HG02759 (cell line): Measurements from ENCODE around the gene PHPT1.
"Not testable (repeated sequence)": the region's sequence is repeated elsewhere in the genome, so short reads cannot be mapped to it uniquely, and the experiment has no call there.

Experiments used
- ATAC-seq: cut with Tn5 transposase; IDR thresholded peaks from one replicate; pipeline ENCODE4 v1.9.1; 2021; ENCODE audit warnings: mild to moderate bottlenecking, moderate library complexity; ENCODE audit not compliant: unreplicated experiment

The PHPT1 gene

DNA sequence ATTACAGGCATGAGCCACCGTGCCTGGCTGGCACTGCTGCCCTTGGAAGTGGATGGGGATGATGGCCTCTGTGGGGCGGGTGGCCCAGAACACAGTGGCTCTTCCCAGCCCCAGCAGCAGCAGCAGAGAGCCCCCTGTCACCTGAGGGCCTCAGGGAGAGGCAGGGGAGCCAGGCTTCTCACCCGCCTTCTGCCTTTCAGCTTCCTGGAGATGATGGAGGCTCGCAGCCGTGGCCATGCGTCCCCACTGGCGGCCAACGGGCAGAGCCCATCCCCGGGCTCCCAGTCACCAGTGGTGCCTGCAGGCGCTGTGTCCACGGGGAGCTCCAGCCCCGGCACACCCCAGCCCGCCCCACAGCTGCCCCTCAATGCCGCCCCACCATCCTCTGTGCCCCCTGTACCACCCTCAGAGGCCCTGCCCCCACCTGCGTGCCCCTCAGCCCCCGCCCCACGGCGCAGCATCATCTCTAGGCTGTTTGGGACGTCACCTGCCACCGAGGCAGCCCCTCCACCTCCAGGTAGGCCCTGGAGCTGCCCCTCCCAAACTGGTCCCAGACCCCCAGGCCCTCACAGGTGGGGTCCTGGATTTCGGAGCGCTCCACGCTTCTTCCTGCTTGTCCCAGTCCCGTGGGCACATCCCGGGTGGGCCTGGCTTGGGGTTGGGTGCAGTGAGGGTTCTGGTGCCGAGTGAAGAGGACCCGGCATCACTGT lies 11.9 kb upstream of the PHPT1 start:
- no peak for ATAC-seq

DNA sequence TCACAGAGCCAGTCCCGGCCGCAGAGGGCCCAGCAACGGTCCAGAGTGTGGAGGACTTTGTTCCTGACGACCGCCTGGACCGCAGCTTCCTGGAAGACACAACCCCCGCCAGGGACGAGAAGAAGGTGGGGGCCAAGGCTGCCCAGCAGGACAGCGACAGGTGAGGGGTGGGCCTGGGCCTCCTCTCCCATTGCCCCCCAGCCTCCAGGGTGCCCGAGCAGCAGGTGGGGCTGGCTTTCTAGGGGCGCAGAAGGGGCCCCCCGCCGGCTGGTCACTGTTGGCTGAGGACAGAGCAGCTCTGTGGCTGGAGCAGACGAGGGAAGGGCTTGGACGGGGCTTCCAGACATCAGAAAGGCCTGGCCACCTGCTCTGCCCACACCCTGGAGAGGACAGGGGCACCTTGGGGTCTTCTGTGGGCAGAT lies 11.3 kb upstream of the PHPT1 start:
- not testable (repeated sequence) for ATAC-seq

DNA sequence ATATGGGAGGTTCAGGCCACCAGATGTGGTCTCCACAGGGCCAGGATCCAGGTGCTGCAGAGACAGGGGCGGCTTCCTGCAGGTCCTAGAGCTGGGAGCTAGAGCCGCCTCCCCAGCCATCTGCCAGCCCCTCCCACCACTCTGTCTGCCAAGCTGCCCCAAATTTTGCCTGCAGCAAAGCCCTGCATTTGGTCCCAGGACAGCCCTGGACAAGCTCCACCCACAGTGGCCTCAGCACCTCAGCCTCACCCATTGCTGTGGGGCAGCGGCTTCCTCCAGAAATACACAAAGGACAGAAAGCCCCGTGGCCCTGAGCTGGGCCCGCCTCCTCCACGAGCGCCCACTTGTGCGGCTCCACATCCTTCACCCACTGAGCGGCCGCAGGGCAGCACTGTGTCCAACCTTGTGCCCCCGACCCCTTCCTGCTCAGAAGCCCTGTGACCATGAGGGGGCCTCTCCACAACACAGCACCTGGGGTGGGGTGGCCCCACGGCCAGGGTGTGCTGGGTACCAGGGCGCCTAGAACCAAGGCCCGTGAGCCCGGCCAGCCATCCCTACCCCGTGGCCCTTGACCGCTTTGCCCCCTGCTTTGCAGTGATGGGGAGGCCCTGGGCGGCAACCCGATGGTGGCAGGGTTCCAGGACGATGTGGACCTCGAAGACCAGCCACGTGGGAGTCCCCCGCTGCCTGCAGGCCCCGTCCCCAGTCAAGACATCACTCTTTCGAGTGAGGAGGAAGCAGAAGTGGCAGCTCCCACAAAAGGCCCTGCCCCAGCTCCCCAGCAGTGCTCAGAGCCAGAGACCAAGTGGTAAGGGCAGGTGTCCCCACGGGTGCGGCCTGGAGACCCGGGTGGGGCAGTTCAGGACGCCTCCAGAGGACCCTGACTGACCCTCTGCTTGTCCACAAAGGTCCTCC lies 10.6 kb upstream of the PHPT1 start:
- no peak for ATAC-seq

- ATAC-seq: no peak
Observed at GRCh38 chr9:136839229-136840139, 9.7 kb upstream of the PHPT1 start.

GRCh38 chr9:136840140-136840876 lies 8.9 kb upstream of the PHPT1 start:
- no peak for ATAC-seq

GRCh38 chr9:136840877-136841645 lies 8.1 kb upstream of the PHPT1 start:
- no peak for ATAC-seq

GRCh38 chr9:136841646-136842379 lies 7.4 kb upstream of the PHPT1 start:
- ATAC-seq: not testable (repeated sequence)

DNA sequence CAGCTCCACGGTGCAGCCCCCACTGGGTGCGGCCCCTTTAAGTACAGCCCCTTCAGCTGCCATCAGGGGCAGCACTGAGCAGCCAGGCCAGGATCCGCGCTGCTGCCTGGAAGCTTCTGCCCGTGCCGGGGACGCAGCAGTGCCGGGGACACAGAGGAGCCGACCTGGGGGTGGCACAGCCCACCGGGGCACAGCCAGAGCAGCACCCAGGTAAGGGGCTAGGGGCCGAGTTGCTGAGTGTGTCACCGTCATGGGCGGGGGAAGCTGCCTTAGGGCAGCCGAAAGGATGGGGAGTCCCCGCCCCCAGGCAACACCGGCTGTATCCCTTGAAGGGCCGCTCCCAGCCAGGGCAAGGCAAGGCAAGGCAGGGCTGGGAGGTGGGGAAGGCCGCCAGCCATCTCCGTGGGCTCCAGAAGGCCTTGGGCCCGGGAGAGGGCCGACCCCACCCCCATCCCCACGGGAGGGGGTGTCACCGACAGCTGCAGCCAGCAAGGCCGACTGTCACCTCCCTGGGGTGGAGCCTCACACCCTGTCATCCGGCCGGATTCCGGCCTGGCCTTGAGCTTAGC lies 6.7 kb upstream of the PHPT1 start, which contains the start of gene AJM1:
TSS of gene AJM1 (plus strand) at position 99 of the 569 bp plus-strand sequence. CDS start 1,937 bp downstream, outside the sequence.
- ATAC-seq: peak; percentile 67

GRCh38 chr9:136843159-136843800 lies 5.9 kb upstream of the PHPT1 start:
- not testable (repeated sequence) for ATAC-seq

DNA sequence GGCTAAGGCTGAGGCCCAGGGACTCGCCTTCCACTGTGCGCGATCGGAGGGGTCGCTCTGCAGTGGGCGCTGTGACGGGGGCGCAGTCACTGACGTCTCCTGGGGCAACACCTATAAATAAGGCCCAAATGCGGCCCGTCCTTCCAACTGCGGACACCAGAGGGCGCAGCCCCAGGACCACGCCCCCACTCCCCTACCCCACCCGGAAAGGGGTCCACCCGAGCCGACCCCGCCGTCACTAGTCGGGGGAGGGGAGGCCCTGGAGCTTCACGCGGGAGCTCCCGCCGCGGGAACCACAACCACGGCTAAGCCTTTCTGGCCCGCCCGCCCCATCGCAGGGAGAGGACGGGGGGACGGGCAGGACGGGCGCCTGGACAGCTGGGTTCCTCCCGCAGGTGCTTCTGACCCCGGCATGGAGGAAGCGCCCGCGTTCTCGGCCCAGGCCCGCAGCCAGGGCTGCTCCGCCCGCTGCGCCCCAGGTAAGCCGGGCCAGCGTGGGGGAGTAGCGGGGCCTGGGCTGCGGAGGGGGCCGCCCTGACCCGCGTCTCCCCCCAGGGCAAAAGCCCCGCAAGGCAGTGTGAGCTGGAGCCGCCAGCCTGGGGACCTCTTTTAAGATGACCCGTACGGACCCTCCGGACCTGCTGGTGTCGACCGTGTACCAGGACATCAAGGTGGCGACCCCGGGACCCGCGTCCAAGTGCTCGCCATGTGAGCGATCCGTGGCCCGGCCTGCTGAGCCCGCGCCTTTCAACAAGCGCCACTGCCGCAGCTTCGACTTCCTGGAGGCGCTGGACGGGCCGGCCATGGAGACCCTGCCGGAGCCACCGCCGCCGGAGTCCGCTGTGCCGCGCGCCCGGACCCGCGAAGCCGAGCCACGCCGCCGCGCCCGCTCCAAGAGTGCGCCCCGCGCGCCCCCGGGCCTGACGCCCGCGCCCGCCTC lies 5.1 kb upstream of the PHPT1 start:
- not testable (repeated sequence) for ATAC-seq

DNA sequence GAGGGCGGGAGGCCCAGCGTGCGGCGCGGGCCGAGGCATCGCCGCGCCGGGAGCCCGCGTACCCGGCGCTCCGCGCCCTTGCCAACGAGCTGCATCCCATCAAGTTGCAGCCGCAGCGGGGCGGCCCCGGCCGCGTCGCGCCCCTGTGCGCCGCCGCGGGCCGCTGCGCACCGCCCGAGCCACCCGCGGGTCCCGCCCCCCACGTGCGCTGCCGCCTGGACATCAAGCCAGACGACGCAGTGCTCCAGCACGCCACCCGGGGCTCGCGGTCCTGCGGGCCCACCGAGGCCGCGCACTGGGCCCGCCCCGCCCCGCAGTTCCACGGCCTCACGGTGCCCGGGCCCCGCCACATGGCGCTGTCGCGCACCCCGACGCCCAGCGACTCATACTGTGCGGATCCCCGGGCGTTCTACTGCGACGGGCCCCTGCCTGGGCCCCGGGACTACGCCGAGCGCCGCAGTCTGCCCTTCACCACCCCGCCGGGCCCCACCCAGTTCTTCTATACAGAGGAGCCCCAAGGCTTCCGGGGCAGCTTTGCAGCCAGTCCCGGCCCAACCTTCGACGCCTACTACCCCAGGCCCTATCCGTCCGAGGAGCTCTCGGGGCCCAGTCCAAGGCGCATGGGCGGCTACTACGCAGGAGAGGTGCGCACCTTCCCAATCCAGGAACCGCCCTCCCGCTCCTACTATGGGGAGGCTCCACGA lies 4.3 kb upstream of the PHPT1 start:
- ATAC-seq: no peak

GRCh38 chr9:136845465-136846260 lies 3.5 kb upstream of the PHPT1 start:
- ATAC-seq: no peak

GRCh38 chr9:136846376-136847087 lies 2.7 kb upstream of the PHPT1 start:
- no peak for ATAC-seq

- ATAC-seq: no peak
Observed at GRCh38 chr9:136847088-136847825, 2.0 kb upstream of the PHPT1 start.
